PC-9 (cell line): Measurements from ENCODE around the gene NINJ1. TPM values are rescaled to one million over a fixed set of nuclear protein-coding genes. Genes with fewer than 3 reads are reported as not detected.

ENCODE experiments used
- BruUV-seq: library from RNA; stranded (reverse); fragments of 400-500 nt; replicated peaks from 2 replicates; lab custom pipeline; 2021; lab: Mats Ljungman, UMichigan
- CTCF ChIA-PET: fragments of 300-600 bp; sonication (Branson Sonifier 250); formaldehyde crosslinking; loops from one replicate; lab custom pipeline; 2022; ENCODE audit warnings: antibody characterized with exemption; lab: Charles Lee
- POLR2A ChIA-PET: fragments of 300-600 bp; sonication (Branson Sonifier 250); formaldehyde crosslinking; loops from one replicate; lab custom pipeline; 2022; ENCODE audit warnings: antibody characterized with exemption; ENCODE audit not compliant: unreplicated experiment; lab: Charles Lee
- DNase-seq, 2 experiments: peaks; one replicate each; pipeline versions ENCODE4 v3.0.0 to v3.0.0-alpha.2; 2015 to 2022; ENCODE audit warnings: mixed read lengths in 1 of 2
- H2AFZ ChIP-seq: fragments of 200-600 bp; sonication (generic); 2 replicates; pipeline ENCODE4 v1.8.1; 2017; ENCODE audit warnings: antibody characterized with exemption
- H3F3A ChIP-seq: fragments of 200-600 bp; sonication (generic); 2 replicates; pipeline ENCODE4 v1.8.1; 2017; ENCODE audit warnings: antibody characterized with exemption, mild to moderate bottlenecking, low read depth; ENCODE audit not compliant: insufficient read depth
- H3K27ac ChIP-seq: fragments of 200-600 bp; sonication (generic); 2 replicates; pipeline ENCODE4 v1.6.1; 2016; ENCODE audit warnings: mixed run types
- H3K27me3 ChIP-seq: fragments of 200-600 bp; sonication (generic); 2 replicates; pipeline ENCODE4 v1.6.1; 2016; ENCODE audit warnings: low read depth, mixed run types; ENCODE audit not compliant: insufficient read depth
- H3K36me3 ChIP-seq: fragments of 200-600 bp; sonication (generic); 2 replicates; pipeline ENCODE4 v1.6.1; 2016; ENCODE audit warnings: low read depth, mixed run types
- H3K4me1 ChIP-seq: fragments of 200-600 bp; sonication (generic); replicated peaks from 2 replicates; pipeline ENCODE4 v1.6.1; 2016; ENCODE audit warnings: mixed run types; ENCODE audit not compliant: insufficient read depth
- H3K4me2 ChIP-seq: fragments of 200-600 bp; sonication (generic); 2 replicates; pipeline ENCODE4 v1.6.1; 2017; ENCODE audit warnings: mixed run types
- H3K4me3 ChIP-seq: fragments of 200-600 bp; sonication (generic); 2 replicates; pipeline ENCODE4 v1.6.1; 2016; ENCODE audit warnings: mixed run types
- H3K79me2 ChIP-seq: fragments of 200-600 bp; sonication (generic); 2 replicates; pipeline ENCODE4 v1.6.1; 2017; ENCODE audit warnings: low read depth, mixed run types
- H3K9me2 ChIP-seq: fragments of 200-600 bp; sonication (generic); 2 replicates; pipeline ENCODE4 v1.8.1; 2017; ENCODE audit warnings: mild to moderate bottlenecking; ENCODE audit not compliant: insufficient read depth
- H3K9me3 ChIP-seq: fragments of 200-600 bp; sonication (generic); 2 replicates; pipeline ENCODE4 v1.8.1; 2016; ENCODE audit warnings: low read depth; ENCODE audit not compliant: insufficient read depth
- H4K20me1 ChIP-seq: fragments of 200-600 bp; sonication (generic); 2 replicates; pipeline ENCODE4 v1.8.1; 2017; ENCODE audit not compliant: insufficient read depth
- EZH2 ChIP-seq: fragments of 200-600 bp; sonication (generic); IDR thresholded peaks from 2 replicates; pipeline ENCODE4 v1.8.0; 2017; ENCODE audit warnings: antibody characterized with exemption, low read depth
- intact Hi-C: fragments of 100-400 bp; cut with micrococcal nuclease; formaldehyde crosslinking; loops from one replicate; pipeline ENCODE4 v1.10.0; 2022; ENCODE audit not compliant: unreplicated experiment
- total RNA-seq: library from RNA; stranded (reverse); gene quantifications from 2 replicates; pipeline ENCODE4 v1.2.3, GENCODE V29; 2021
- TF ChIP-seq, protein P1 (sequence below): fragments of 200-600 bp; sonication (generic); conservative IDR thresholded peaks from 2 replicates; pipeline ENCODE4 v1.6.1; 2017; ENCODE audit warnings: mixed run types, antibody characterized with exemption, mild to moderate bottlenecking, moderate library complexity

The NINJ1 gene
- total RNA-seq, 1 experiment from 2014 or later, result 115 TPM

DNA sequence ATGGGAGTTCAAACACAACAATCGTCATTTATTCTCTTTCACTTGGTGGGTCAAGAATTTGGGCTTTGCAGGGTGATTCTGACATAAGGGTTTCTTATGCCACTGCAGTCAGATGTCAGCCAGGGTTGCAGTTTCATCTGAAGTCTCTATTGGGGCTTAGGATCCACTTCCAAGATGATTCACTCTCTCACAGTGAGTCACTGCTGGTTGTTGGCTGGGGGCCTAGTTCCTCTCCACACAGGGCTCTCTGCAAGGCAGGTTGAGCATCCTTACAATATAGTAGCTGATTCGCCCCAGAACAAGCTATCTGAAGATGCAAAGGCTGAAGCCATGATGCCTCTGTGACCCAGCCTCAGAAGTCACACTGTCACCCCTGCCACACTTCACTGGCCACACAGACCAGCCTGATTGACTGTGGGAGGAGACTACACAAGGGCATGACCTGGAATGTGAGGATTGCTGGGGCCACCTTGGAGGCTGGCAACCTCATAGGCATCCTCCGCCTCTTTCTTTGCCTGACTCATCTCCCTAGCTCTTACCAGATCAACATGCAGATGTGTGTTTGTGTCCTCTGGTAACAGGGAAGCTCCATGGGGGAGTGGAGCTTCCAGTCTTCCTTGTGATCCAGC, 42.5 kb downstream of the NINJ1 start:
- H3K4me1 ChIP-seq, result peaks cover 28% of the 10 kb centered on the region
- BruUV-seq, result no TSS peak
- H3K79me2 ChIP-seq, result peaks cover 4% of the 10 kb centered on the region
- peaks cover 14% of the 10 kb centered on the region for H3K9me3 ChIP-seq
- H3K27me3 ChIP-seq, result no peaks in the 10 kb centered on the region
- CTCF ChIA-PET, result no interaction called here
- peak overlapping the region; percentile 36; the same call in 1 of the 2 replicates for H3K4me2 ChIP-seq
- H3K36me3 ChIP-seq, result no peaks in the 10 kb centered on the region
- H4K20me1 ChIP-seq, result no peaks in the 10 kb centered on the region
- peak; percentile 71 to 89 for DNase-seq
- peak overlapping the region; percentile 82 for H3K27ac ChIP-seq
- POLR2A ChIA-PET, result no interaction called here
- H3F3A ChIP-seq, result peaks cover 28% of the 10 kb centered on the region
- intact Hi-C loops, result loop anchor here (10.0 kb wide), 1 partner anchor 327 kb away; the partner anchor contains the start of gene BICD2
- H3K4me3 ChIP-seq, result no peak overlapping the region
- TF ChIP-seq, protein P1, sequence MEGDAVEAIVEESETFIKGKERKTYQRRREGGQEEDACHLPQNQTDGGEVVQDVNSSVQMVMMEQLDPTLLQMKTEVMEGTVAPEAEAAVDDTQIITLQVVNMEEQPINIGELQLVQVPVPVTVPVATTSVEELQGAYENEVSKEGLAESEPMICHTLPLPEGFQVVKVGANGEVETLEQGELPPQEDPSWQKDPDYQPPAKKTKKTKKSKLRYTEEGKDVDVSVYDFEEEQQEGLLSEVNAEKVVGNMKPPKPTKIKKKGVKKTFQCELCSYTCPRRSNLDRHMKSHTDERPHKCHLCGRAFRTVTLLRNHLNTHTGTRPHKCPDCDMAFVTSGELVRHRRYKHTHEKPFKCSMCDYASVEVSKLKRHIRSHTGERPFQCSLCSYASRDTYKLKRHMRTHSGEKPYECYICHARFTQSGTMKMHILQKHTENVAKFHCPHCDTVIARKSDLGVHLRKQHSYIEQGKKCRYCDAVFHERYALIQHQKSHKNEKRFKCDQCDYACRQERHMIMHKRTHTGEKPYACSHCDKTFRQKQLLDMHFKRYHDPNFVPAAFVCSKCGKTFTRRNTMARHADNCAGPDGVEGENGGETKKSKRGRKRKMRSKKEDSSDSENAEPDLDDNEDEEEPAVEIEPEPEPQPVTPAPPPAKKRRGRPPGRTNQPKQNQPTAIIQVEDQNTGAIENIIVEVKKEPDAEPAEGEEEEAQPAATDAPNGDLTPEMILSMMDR, result no peak
- no peak for TF ChIP-seq EZH2
- H2AFZ ChIP-seq, result 0 out of 2 replicates have a peak overlapping the region, but pooled peaks have one; percentile 22
- no peaks in the 10 kb centered on the region for H3K9me2 ChIP-seq

DNA sequence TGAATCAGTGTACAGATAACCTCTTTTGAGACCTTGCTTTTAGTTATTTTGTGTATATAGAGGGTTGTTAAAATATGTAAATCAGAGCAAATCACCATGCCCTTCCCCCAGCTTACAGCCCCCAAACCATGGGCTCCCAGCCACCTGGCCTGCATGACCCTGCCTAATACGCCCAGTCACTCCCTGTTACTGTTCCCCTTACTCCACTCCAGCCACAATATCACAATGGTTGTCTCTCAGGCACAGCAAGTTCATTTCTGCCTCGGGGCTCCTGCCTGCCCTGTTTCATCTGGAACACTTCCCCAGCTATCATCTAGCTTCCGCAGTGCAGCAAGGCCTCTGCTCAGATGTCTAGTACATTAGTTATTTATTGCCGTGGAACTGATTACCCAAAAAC, 43.0 kb downstream of the NINJ1 start:
- ChIA-PET CTCF (no interaction called here), POLR2A (no interaction called here)
- intact Hi-C loops, result loop anchor here (10.0 kb wide), 1 partner anchor 326 kb away; the partner anchor contains the start of gene BICD2
- Histone ChIP-seq H3K9me3 (peaks cover 14% of the 10 kb centered on the region), H3K36me3 (no peaks in the 10 kb centered on the region), H3F3A (peaks cover 28% of the 10 kb centered on the region), H3K27me3 (no peaks in the 10 kb centered on the region), H4K20me1 (no peaks in the 10 kb centered on the region), H2AFZ (no peak overlapping the region), H3K79me2 (no peaks in the 10 kb centered on the region), H3K4me1 (peaks cover 28% of the 10 kb centered on the region), H3K4me3 (no peak overlapping the region), H3K27ac (peak overlapping the region; percentile 82), H3K4me2 (no peak overlapping the region), H3K9me2 (no peaks in the 10 kb centered on the region)
- no TSS peak for BruUV-seq
- DNase-seq, result no peak
- TF ChIP-seq, protein P1, result no peak
- TF ChIP-seq EZH2, result no peak

DNA sequence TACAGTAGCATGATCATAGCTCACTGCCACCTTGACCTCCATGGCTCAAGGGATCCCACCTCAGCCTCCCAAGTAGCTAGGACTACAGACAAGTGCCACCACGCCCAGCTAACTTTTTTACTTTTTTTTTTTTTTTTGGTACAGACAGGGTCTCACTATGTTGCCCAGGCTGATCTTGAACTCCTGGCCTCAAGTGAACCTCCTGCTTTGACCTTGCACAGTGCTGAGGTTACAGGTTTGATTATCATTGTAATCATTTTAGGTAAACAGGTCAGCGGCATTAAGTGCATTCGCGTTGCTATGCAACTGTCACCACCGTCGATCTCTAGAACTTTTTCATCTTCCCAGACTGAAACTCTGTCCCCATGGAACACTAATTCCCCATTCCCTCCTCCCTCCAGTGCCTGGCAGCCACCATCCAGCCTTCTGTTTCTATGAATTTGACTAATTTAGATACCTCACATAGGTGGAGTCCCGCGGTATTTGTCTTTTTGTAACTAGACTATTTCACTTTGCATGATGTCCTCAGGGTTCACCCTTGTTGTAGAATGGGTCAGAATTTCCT, 43.9 kb downstream of the NINJ1 start:
- intact Hi-C loops, result loop anchor here (10.0 kb wide), 1 partner anchor 325 kb away; the partner anchor contains the start of gene BICD2
- CTCF ChIA-PET, result no interaction called here

More for the DNA sequence above, 43.9 kb downstream of the NINJ1 start:
- BruUV-seq, result no TSS peak
- Histone ChIP-seq H3K9me2 (no peaks in the 10 kb centered on the region), H3K27me3 (no peaks in the 10 kb centered on the region), H3K79me2 (no peaks in the 10 kb centered on the region), H3K4me2 (no peak overlapping the region), H3K36me3 (no peaks in the 10 kb centered on the region), H4K20me1 (no peaks in the 10 kb centered on the region), H3K9me3 (peaks cover 14% of the 10 kb centered on the region), H3K4me3 (no peak overlapping the region), H3F3A (peaks cover 28% of the 10 kb centered on the region), H3K27ac (no peak overlapping the region), H3K4me1 (peaks cover 28% of the 10 kb centered on the region), H2AFZ (no peak overlapping the region)
- POLR2A ChIA-PET, result no interaction called here
- TF ChIP-seq, protein P1, result no peak
- DNase-seq, result no peak
